GM12878 (cell line): ENCODE measurements around the gene HAGHL. TPM values are rescaled to one million over a fixed set of nuclear protein-coding genes. Genes with fewer than 3 reads are reported as not detected.

Experiments
- ATAC-seq: fragments of 200-7000 bp; cut with Tn5 transposase; 3 replicates; pipeline ENCODE4 v1.9.1; 2020; ENCODE audit warnings: mild to moderate bottlenecking, moderate library complexity
- BruUV-seq: library from RNA; stranded (reverse); fragments of 400-500 nt; replicated peaks from 2 replicates; lab custom pipeline; 2021; lab: Mats Ljungman, UMichigan
- CTCF ChIA-PET: fragments of 300-600 bp; sonication (Branson Sonifier 250); formaldehyde crosslinking; extraction: SDS; loops from one replicate; lab custom pipeline; 2021; ENCODE audit warnings: inconsistent platforms; lab: Yijun Ruan, JAX
- POLR2A ChIA-PET: fragments of 350-600 bp; formaldehyde crosslinking; extraction: SDS; loops from one replicate; lab custom pipeline; 2021; ENCODE audit warnings: inconsistent platforms; lab: Charles Lee
- RAD21 ChIA-PET: fragments of 300-600 bp; sonication (Branson Sonifier 250); formaldehyde crosslinking; loops from one replicate; lab custom pipeline; 2023; ENCODE audit warnings: antibody characterized with exemption; ENCODE audit not compliant: unreplicated experiment; lab: Charles Lee
- SMC1A ChIA-PET: fragments of 300-600 bp; sonication (Branson Sonifier 250); formaldehyde crosslinking; loops from one replicate; lab custom pipeline; 2023; ENCODE audit not compliant: unreplicated experiment, uncharacterized antibody; lab: Charles Lee
- DNase-seq: peaks from one replicate; pipeline ENCODE4 v3.0.0-alpha.2; 2011; ENCODE audit warnings: low read depth, low spot score
- FAIRE-seq: peaks from 3 replicates; lab custom pipeline; 2011; peaks lifted over from hg19 to GRCh38; lab: Jason Lieb, UNC
- H2AFZ ChIP-seq: 2 replicates; pipeline ENCODE4 v1.6.0; 2011; ENCODE audit warnings: low read depth, low read length, control low read depth; ENCODE audit not compliant: control insufficient read depth
- H3K27ac ChIP-seq: 2 replicates; pipeline ENCODE4 v1.5.1; 2011; ENCODE audit warnings: control low read depth; ENCODE audit not compliant: control insufficient read depth, insufficient read depth
- H3K27me3 ChIP-seq, 2 experiments: replicated peaks in 1 of 2; 2 replicates each; pipeline versions ENCODE4 v1.6.0 to v1.6.1; 2011; ENCODE audit warnings: low read length in 1 of 2; ENCODE audit not compliant: control insufficient read depth in 2 of 2, insufficient read depth in 2 of 2
- H3K36me3 ChIP-seq, 2 experiments: 2 replicates each; pipeline ENCODE4 v1.5.1; 2011; ENCODE audit warnings: low read length in 1 of 2; ENCODE audit not compliant: control insufficient read depth in 2 of 2, insufficient read depth in 2 of 2
- H3K4me1 ChIP-seq: 2 replicates; pipeline ENCODE4 v1.6.1; 2011; ENCODE audit warnings: mild to moderate bottlenecking, low read length, moderate library complexity, mixed read lengths; ENCODE audit not compliant: control insufficient read depth, insufficient read depth
- H3K4me2 ChIP-seq: 2 replicates; pipeline ENCODE4 v1.6.0; 2011; ENCODE audit warnings: control low read depth; ENCODE audit not compliant: control insufficient read depth, insufficient read depth
- H3K4me3 ChIP-seq: fragments of 200-600 bp; sonication (generic); 2 replicates; pipeline ENCODE4 v1.5.1; 2016
- H3K79me2 ChIP-seq: 2 replicates; pipeline ENCODE4 v1.6.0; 2011; ENCODE audit warnings: low read length; ENCODE audit not compliant: control insufficient read depth, insufficient read depth
- H3K9ac ChIP-seq: 2 replicates; pipeline ENCODE4 v1.8.0; 2011; ENCODE audit warnings: low read length, control low read depth, mixed read lengths; ENCODE audit not compliant: control insufficient read depth, insufficient read depth
- H3K9me3 ChIP-seq: replicated peaks from 3 replicates; pipeline ENCODE4 v1.5.1; 2011; ENCODE audit warnings: mild to moderate bottlenecking, low read length; ENCODE audit not compliant: control insufficient read depth, insufficient read depth
- H4K20me1 ChIP-seq: 2 replicates; pipeline ENCODE4 v1.6.0; 2011; ENCODE audit not compliant: control insufficient read depth, insufficient read depth
- BACH1 ChIP-seq: fragments of 450-650 bp; IDR thresholded peaks from 2 replicates; pipeline ENCODE4 v1.6.1; 2017; ENCODE audit warnings: mild to moderate bottlenecking, borderline replicate concordance
- CBFB ChIP-seq: IDR thresholded peaks from 2 replicates; pipeline ENCODE4 v1.6.1; 2016; ENCODE audit warnings: antibody characterized with exemption, low read depth
- POLR2A ChIP-seq: IDR thresholded peaks from 2 replicates; pipeline ENCODE4 v1.6.1; 2011; ENCODE audit warnings: low read depth, mild to moderate bottlenecking, low read length
- POU2F2 ChIP-seq: IDR thresholded peaks from 3 replicates; pipeline ENCODE4 v1.6.1; 2011; ENCODE audit warnings: low read depth, mild to moderate bottlenecking, low read length, borderline replicate concordance
- SMARCA5 ChIP-seq: fragments of 450-650 bp; IDR thresholded peaks from 2 replicates; pipeline ENCODE4 v1.6.1; 2017; ENCODE audit warnings: mild to moderate bottlenecking
- TCF12 ChIP-seq: IDR thresholded peaks from 2 replicates; pipeline ENCODE4 v1.6.1; 2011; ENCODE audit warnings: low read depth, mild to moderate bottlenecking, low read length
- WGBS: methylation state at CpG from one replicate; pipeline ENCODE4 v1.1.6; 2016; ENCODE audit warnings: low lambda C conversion rate; ENCODE audit not compliant: insufficient replicate concordance, insufficient coverage; ENCODE audit errors: missing lambda C conversion rate; 5-methylcytosine and 5-hydroxymethylcytosine counted together
- in situ Hi-C: fragments of 300-500 bp; cut with MboI; formaldehyde crosslinking; loops from 9 replicates; pipeline ENCODE4 v1.14.3; 2018; ENCODE audit warnings: mixed read lengths
- intact Hi-C: fragments of 100-400 bp; cut with micrococcal nuclease; formaldehyde crosslinking; loops from one replicate; pipeline ENCODE4 v1.14.2; 2022; ENCODE audit not compliant: unreplicated experiment
- polyA plus RNA-seq, 11 experiments: library from polyadenylated mRNA; depleted of rRNA in 4 of 11; unstranded in 6 of 11; stranded (reverse) in 5 of 11; fragments of >200 nt; fragmentation: Nextera tagmentation in 4 of 11; fragmentation: Illumina TruSeq in 1 of 11; extraction: Ambion mirVana in 4 of 11; extraction: Trizol in 1 of 11; gene quantifications; 1 replicate in 1 of 11; 2 replicates in 10 of 11; pipeline versions ENCODE4 v1.2.1 to v1.2.3, GENCODE V29; 2011 to 2016; ENCODE audit warnings: inconsistent platforms in 2 of 11, missing spikeins in 2 of 11, low read depth in 1 of 11
- total RNA-seq, 4 experiments: library from RNA; depleted of rRNA in 3 of 4; stranded (reverse); fragments of >200 nt in 3 of 4; fragmentation: Illumina TruSeq in 1 of 4; extraction: Trizol in 1 of 4; gene quantifications; 2 replicates each; pipeline versions ENCODE4 v1.2.1 to v1.2.3, GENCODE V29; 2013 to 2021
- TF ChIP-seq, protein P1 (sequence below): fragments of 450-650 bp; formaldehyde crosslinking; IDR thresholded peaks from 2 replicates; pipeline ENCODE4 v1.5.0; 2022; ENCODE audit warnings: mild to moderate bottlenecking, missing genetic modification characterization
- TF ChIP-seq, protein P2 (sequence below): fragments of 450-650 bp; IDR thresholded peaks from 2 replicates; pipeline ENCODE4 v1.6.1; 2016; ENCODE audit warnings: mild to moderate bottlenecking

HAGHL gene
- total and polyA plus RNA-seq, 10 of the 15 experiments (the other 5 are each of a cell fraction or from before 2014, with no cell fraction given): 0.23 to 44.6 (median 16.4) TPM

DNA sequence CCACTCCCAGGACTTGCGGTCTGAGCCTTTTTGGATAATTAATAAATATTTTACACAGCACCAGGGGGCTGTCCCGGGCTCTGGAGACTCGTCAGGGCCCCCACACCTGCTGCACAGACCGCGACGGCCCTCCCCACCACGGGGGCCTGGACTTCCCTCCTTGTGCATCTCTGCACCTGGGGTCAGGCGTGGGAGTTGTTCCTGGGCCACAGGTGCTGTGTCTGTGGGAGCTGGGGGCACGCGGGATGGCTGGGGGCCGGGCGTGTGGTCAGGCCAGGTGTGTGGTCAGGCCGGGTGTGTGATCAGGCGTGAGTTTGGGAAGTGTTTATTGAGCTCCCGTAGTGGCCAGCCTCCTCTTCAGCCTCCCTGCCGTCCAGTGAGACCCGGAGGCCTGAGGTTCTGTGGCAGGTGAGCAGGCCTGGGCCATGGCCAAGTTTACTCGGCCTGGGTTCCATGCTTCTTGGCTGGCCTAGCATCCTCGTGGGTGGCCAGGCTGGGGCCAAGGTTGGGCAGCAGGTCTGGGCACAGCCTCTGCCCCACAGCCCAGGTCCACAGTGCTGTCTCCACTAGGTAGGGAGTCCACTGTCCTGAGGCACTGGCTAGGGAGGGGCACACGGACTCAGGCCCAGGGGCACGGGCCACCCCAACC, 48.6 kb upstream of the HAGHL start:
- H3K4me1 ChIP-seq: peaks cover 13% of the 10 kb centered on the region
- H3K4me2 ChIP-seq: no peak overlapping the region
- H3K36me3 ChIP-seq: peaks cover 6 to 7% of the 10 kb centered on the region in 2 experiments; a peak in 2 of 4 replicates
- SMC1A ChIA-PET: no interaction called here
- CTCF ChIA-PET: interaction anchor here (0.9 kb wide), 1 partner anchor 10 kb away, joined by 4 read pairs; the partner anchor contains the start of gene RHOT2
- H3K4me3 ChIP-seq: no peak overlapping the region
- WGBS: 22% methylated on average over 21 of the region's 21 CpGs
- H4K20me1 ChIP-seq: peaks cover 6% of the 10 kb centered on the region; the same call in 1 of the 2 replicates
- peaks cover 18% of the 10 kb centered on the region for H3K79me2 ChIP-seq
- FAIRE-seq: no peak
- no peaks in the 10 kb centered on the region for H3K9me3 ChIP-seq
- in situ Hi-C loops: no loop called here
- H3K27me3 ChIP-seq: no peaks in the 10 kb centered on the region
- RAD21 ChIA-PET: interaction anchor here (0.6 kb wide), 1 partner anchor 1043 kb away, joined by 4 read pairs; no protein-coding TSS in a partner anchor
- H3K27ac ChIP-seq: no peak overlapping the region
- intact Hi-C loops: no loop called here
- no TSS peak for BruUV-seq
- ATAC-seq: no peak
- POLR2A ChIA-PET: no interaction called here
- TF ChIP-seq POU2F2 (no peak), TCF12 (0 out of 2 replicates have a peak, but pooled peaks have one; percentile 37), POLR2A (peak; percentile 47; the same call in 1 of the 2 replicates)
- DNase-seq: no peak
- no peak overlapping the region for H2AFZ ChIP-seq
- no peak overlapping the region for H3K9ac ChIP-seq

DNA sequence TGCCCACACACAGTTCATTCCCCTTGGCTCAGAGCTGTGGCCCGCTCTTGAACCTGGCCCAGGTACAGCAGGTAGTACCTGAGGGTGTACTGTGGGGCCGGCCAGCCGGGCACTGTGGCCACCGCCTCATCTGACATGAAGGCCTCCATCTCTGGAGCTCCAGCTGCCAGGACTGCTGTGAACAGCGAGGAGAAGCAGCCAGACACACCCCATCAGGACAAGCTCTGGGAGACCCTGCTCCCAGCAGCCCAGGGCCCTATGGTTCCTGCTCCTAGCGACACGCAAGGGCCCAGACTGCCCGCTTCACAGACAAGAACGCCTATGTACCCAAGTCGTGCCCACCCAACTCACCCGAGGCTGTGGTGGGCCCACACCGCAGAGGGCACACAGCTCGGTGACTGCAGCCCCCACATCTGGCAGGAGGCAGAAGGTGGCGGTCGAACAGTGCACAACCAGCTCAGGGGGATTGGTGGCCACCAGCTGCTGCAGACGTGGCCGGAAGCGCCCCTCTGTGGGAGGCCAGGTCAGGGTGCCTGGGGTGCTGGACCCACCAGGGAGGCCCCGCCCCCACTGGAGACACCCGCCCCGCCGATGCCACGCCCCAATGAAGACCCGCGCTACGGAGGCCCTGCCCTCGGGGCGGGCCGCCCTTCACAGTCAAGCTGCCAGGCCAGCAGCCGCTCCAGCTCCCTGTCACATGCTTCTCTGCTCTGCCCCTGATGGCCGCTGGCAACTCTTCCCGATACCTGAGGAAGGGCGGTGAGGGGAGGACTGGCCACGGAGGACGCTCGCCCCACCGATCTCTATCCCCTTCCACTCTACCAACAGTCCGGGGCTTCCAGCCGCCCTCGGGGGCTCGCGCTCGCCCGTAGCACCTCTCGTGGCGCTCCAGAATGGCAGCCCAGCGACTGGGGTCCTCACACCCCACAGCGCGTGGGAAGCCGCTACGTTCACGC, 47.8 kb upstream of the HAGHL start:
- peaks cover 15% of the 10 kb centered on the region for H3K4me1 ChIP-seq
- RAD21 ChIA-PET: interaction anchor here (0.6 kb wide), 1 partner anchor 1042 kb away, joined by 4 read pairs; no protein-coding TSS in a partner anchor
- TF ChIP-seq BACH1 (peak; percentile 70; the same call in 1 of the 2 replicates), CBFB (no peak), SMARCA5 (0 out of 2 replicates have a peak, but pooled peaks have one; percentile 24)
- TF ChIP-seq, protein P1, sequence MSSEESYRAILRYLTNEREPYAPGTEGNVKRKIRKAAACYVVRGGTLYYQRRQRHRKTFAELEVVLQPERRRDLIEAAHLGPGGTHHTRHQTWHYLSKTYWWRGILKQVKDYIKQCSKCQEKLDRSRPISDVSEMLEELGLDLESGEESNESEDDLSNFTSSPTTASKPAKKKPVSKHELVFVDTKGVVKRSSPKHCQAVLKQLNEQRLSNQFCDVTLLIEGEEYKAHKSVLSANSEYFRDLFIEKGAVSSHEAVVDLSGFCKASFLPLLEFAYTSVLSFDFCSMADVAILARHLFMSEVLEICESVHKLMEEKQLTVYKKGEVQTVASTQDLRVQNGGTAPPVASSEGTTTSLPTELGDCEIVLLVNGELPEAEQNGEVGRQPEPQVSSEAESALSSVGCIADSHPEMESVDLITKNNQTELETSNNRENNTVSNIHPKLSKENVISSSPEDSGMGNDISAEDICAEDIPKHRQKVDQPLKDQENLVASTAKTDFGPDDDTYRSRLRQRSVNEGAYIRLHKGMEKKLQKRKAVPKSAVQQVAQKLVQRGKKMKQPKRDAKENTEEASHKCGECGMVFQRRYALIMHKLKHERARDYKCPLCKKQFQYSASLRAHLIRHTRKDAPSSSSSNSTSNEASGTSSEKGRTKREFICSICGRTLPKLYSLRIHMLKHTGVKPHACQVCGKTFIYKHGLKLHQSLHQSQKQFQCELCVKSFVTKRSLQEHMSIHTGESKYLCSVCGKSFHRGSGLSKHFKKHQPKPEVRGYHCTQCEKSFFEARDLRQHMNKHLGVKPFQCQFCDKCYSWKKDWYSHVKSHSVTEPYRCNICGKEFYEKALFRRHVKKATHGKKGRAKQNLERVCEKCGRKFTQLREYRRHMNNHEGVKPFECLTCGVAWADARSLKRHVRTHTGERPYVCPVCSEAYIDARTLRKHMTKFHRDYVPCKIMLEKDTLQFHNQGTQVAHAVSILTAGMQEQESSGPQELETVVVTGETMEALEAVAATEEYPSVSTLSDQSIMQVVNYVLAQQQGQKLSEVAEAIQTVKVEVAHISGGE (CRISPR knock-in tag): no peak
- TF ChIP-seq, protein P2, sequence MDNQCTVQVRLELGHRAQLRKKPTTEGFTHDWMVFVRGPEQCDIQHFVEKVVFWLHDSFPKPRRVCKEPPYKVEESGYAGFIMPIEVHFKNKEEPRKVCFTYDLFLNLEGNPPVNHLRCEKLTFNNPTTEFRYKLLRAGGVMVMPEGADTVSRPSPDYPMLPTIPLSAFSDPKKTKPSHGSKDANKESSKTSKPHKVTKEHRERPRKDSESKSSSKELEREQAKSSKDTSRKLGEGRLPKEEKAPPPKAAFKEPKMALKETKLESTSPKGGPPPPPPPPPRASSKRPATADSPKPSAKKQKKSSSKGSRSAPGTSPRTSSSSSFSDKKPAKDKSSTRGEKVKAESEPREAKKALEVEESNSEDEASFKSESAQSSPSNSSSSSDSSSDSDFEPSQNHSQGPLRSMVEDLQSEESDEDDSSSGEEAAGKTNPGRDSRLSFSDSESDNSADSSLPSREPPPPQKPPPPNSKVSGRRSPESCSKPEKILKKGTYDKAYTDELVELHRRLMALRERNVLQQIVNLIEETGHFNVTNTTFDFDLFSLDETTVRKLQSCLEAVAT: peak; percentile 58; the same call in 1 of the 2 replicates

More for the DNA sequence above, 47.8 kb upstream of the HAGHL start:
- DNase-seq: no peak
- Histone ChIP-seq H3K36me3 (peaks cover 6 to 7% of the 10 kb centered on the region in 2 experiments; a peak in 2 of 4 replicates), H3K4me2 (peak overlapping the region; percentile 92), H3K79me2 (peaks cover 24% of the 10 kb centered on the region), H2AFZ (peak overlapping the region; percentile 89), H3K9me3 (no peaks in the 10 kb centered on the region), H4K20me1 (peaks cover 6% of the 10 kb centered on the region; the same call in 1 of the 2 replicates), H3K27me3 (no peaks in the 10 kb centered on the region), H3K4me3 (peak overlapping the region; percentile 57), H3K9ac (no peak overlapping the region), H3K27ac (no peak overlapping the region)
- ChIA-PET CTCF (interaction anchor here (0.9 kb wide), 1 partner anchor 11 kb away, joined by 4 read pairs; the partner anchor contains the start of gene RHOT2), SMC1A (no interaction called here), POLR2A (no interaction called here)
- no TSS peak for BruUV-seq
- no peak for FAIRE-seq
- ATAC-seq: peak; percentile 18
- 23% methylated on average over 50 of the region's 52 CpGs for WGBS
- in situ Hi-C loops: no loop called here
- intact Hi-C loops: no loop called here
